ENCODE data around the gene CTPS1. TPM values are rescaled to one million over a fixed set of nuclear protein-coding genes. Genes with fewer than 3 reads are reported as not detected.

The CTPS1 gene
- total RNA-seq, 1 donor from 2014 or later, result 73.8 TPM

DNA sequence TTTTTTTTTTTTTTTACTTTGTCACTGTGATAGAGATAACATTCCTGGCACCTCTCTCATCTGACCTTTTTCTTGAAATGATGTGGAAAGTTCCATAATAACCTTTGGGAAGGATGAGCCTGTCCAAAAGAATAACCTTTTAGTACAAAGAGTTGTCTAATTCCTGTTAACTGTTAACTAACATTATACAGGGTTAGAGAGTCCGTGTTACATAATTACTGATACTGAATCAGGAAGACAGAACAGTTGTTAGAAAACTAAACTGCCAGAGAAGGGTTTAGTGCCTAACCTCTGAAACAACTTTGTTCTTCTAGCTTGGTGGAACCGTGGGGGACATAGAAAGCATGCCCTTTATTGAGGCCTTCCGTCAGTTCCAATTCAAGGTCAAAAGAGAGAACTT, 8.8 kb downstream of the CTPS1 start:
- Mint-ChIP-seq H3K36me3 (peaks cover 59% of the 10 kb centered on the region), H3K27ac (no peak overlapping the region), H3K4me3 (no peak overlapping the region), H3K9me3 (no peaks in the 10 kb centered on the region), H3K4me1 (peaks cover 5% of the 10 kb centered on the region), H3K27me3 (ENCODE audit: insufficient read depth, low read depth) (no peaks in the 10 kb centered on the region)
- no peaks in the 10 kb centered on the region for H3K4me1 ChIP-seq
- no peak overlapping the region for H3K4me2 ChIP-seq
- H3K27ac ChIP-seq, result no peak overlapping the region
- peaks cover 32% of the 10 kb centered on the region for H3K36me3 ChIP-seq
- peaks cover 23% of the 10 kb centered on the region for H3K79me2 ChIP-seq (ENCODE audit: low read depth)
- H3K27me3 ChIP-seq, result no peaks in the 10 kb centered on the region
- no peak for DNase-seq (ENCODE audit: low spot score)
- H3K4me3 ChIP-seq, result no peak overlapping the region
- no peaks in the 10 kb centered on the region for H3K9me3 ChIP-seq (ENCODE audit: low read depth)
- H3K9ac ChIP-seq, result no peak overlapping the region
- no peak for TF ChIP-seq EZH2 (IDR thresholded peaks at IDR 0.05)
- no peak for TF ChIP-seq CTCF (IDR thresholded peaks at IDR 0.05)
- no peak for TF ChIP-seq EZH2phosphoT487 (IDR thresholded peaks at IDR 0.05)
- no peaks in the 10 kb centered on the region for H3F3A ChIP-seq (ENCODE audit: low read depth)
- H4K20me1 ChIP-seq (ENCODE audit: low read depth), result peaks cover 24% of the 10 kb centered on the region
- no peak overlapping the region for H2AFZ ChIP-seq (replicated peaks)

- Mint-ChIP-seq H3K36me3 (peaks cover 57% of the 10 kb centered on the region), H3K9me3 (no peaks in the 10 kb centered on the region), H3K4me3 (no peak overlapping the region), H3K27me3 (ENCODE audit: insufficient read depth, low read depth) (no peaks in the 10 kb centered on the region), H3K27ac (no peak overlapping the region), H3K4me1 (peaks cover 4% of the 10 kb centered on the region)
- H3F3A ChIP-seq (ENCODE audit: low read depth), result no peaks in the 10 kb centered on the region
- no peak overlapping the region for H2AFZ ChIP-seq (replicated peaks)
- H3K9me3 ChIP-seq (ENCODE audit: low read depth), result no peaks in the 10 kb centered on the region
- TF ChIP-seq EZH2 (IDR thresholded peaks at IDR 0.05), result no peak
- H3K4me3 ChIP-seq, result no peak overlapping the region
- H3K9ac ChIP-seq, result no peak overlapping the region
- H3K27me3 ChIP-seq, result no peaks in the 10 kb centered on the region
- peaks cover 15% of the 10 kb centered on the region for H3K79me2 ChIP-seq (ENCODE audit: low read depth)
- H3K4me2 ChIP-seq, result no peak overlapping the region
- H3K27ac ChIP-seq, result no peak overlapping the region
- peaks cover 26% of the 10 kb centered on the region for H3K36me3 ChIP-seq
- no peaks in the 10 kb centered on the region for H3K4me1 ChIP-seq
- no peak for DNase-seq (ENCODE audit: low spot score)
- peaks cover 17% of the 10 kb centered on the region for H4K20me1 ChIP-seq (ENCODE audit: low read depth)
Observed at GRCh38 chr1:40989066-40989465, 9.6 kb downstream of the CTPS1 start.

DNA sequence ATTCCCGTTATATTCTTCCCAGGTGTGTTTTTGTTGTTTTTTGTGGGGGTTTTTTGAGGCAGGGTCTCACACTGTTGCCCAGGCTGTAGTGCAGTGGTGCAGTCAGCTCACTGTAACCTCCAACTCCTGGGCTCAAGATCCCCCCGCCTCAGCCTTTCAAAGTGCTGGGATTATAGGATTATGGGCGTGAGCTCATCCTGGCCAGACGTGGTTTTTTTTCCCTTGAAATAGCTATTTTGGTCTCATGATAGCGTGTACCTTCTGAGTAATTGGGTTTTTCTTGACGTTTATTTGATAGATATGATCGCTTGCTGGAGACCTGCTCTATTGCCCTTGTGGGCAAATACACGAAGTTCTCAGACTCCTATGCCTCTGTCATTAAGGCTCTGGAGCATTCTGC, 17.6 kb downstream of the CTPS1 start:
- H3K4me2 ChIP-seq, result no peak overlapping the region
- no peak overlapping the region for H3K27ac ChIP-seq

More for the DNA sequence above, 17.6 kb downstream of the CTPS1 start:
- DNase-seq (ENCODE audit: low spot score), result no peak
- H3K27me3 Mint-ChIP-seq (ENCODE audit: insufficient read depth, low read depth), result peaks cover 2% of the 10 kb centered on the region
- Histone ChIP-seq H3F3A (ENCODE audit: low read depth) (peaks cover 4% of the 10 kb centered on the region), H3K4me3 (no peak overlapping the region), H2AFZ (replicated peaks) (no peak overlapping the region), H4K20me1 (ENCODE audit: low read depth) (peaks cover 29% of the 10 kb centered on the region), H3K27me3 (no peaks in the 10 kb centered on the region), H3K9me3 (ENCODE audit: low read depth) (no peaks in the 10 kb centered on the region), H3K36me3 (peaks cover 32% of the 10 kb centered on the region), H3K4me1 (no peaks in the 10 kb centered on the region), H3K79me2 (ENCODE audit: low read depth) (peaks cover 7% of the 10 kb centered on the region), H3K9ac (no peak overlapping the region)
- no peaks in the 10 kb centered on the region for H3K4me1 Mint-ChIP-seq
- no peak overlapping the region for H3K4me3 Mint-ChIP-seq
- H3K36me3 Mint-ChIP-seq, result peaks cover 45% of the 10 kb centered on the region
- TF ChIP-seq EZH2 (IDR thresholded peaks at IDR 0.05) (no peak), CTCF (IDR thresholded peaks at IDR 0.05) (no peak), EZH2phosphoT487 (IDR thresholded peaks at IDR 0.05) (no peak)
- H3K27ac Mint-ChIP-seq, result no peak overlapping the region
- no peaks in the 10 kb centered on the region for H3K9me3 Mint-ChIP-seq

Data from neural progenitor cell (in vitro differentiated cells).